ENCODE data around the gene MYO15B.
"Not testable (repeated sequence)": the region's sequence is repeated elsewhere in the genome, so short reads cannot be mapped to it uniquely, and the experiment has no call there.

The MYO15B gene

GRCh38 chr17:75626496-75627038, 39.0 kb downstream of the MYO15B start:
- no peak for DNase-seq

GRCh38 chr17:75627094-75627493, 39.5 kb downstream of the MYO15B start:
- no peak for DNase-seq

GRCh38 chr17:75628425-75628824, 40.8 kb downstream of the MYO15B start:
- DNase-seq: no peak

- DNase-seq: no peak
These were observed 41.6 kb downstream of the MYO15B start for GRCh38 chr17:75629157-75629556.

- no peak for DNase-seq
These were observed 42.7 kb downstream of the MYO15B start for GRCh38 chr17:75630071-75630917.

GRCh38 chr17:75631353-75631752, 43.8 kb downstream of the MYO15B start:
- DNase-seq: no peak

GRCh38 chr17:75632428-75632827, 44.8 kb downstream of the MYO15B start:
- no peak for DNase-seq

GRCh38 chr17:75632863-75633485, 45.4 kb downstream of the MYO15B start, which contains the start of gene SMIM5:
TSS of gene SMIM5 (plus strand) at chr17:75633434. CDS start at chr17:75640202, 6,768 bp downstream.
- peak; percentile 32 to 83 for DNase-seq

- peak; percentile 84 to 96 for DNase-seq
These were observed 46.1 kb downstream of the MYO15B start for GRCh38 chr17:75633486-75634375.

GRCh38 chr17:75634376-75634740, 46.8 kb downstream of the MYO15B start:
- no peak for DNase-seq

GRCh38 chr17:75634754-75635609, 47.4 kb downstream of the MYO15B start:
- DNase-seq: no peak

- no peak for DNase-seq
These were observed 48.1 kb downstream of the MYO15B start for GRCh38 chr17:75635610-75636202.

- DNase-seq: no peak
These were observed 49.0 kb downstream of the MYO15B start for GRCh38 chr17:75636381-75637142.

GRCh38 chr17:75637143-75637538, 49.5 kb downstream of the MYO15B start:
- no peak for DNase-seq

GRCh38 chr17:75637551-75637950, 50.0 kb downstream of the MYO15B start:
- DNase-seq: no peak

GRCh38 chr17:75638039-75638438, 50.4 kb downstream of the MYO15B start:
- DNase-seq: not testable (repeated sequence)

- DNase-seq: no peak
These were observed 51.3 kb downstream of the MYO15B start for GRCh38 chr17:75638893-75639292.

- no peak for DNase-seq
These were observed 51.7 kb downstream of the MYO15B start for GRCh38 chr17:75639327-75639726.

- peak in 1 of 2 experiments; percentile 48 for DNase-seq
These were observed 52.4 kb downstream of the MYO15B start for GRCh38 chr17:75639771-75640555.

- DNase-seq: no peak
These were observed 53.0 kb downstream of the MYO15B start for GRCh38 chr17:75640556-75641119.
